ENCODE results near the gene NOL12.

NOL12 gene

GRCh38 chr22:37663521-37664140 lies 22.5 kb upstream of the NOL12 start:
- H3K9me3 Mint-ChIP-seq: no peaks in the 10 kb centered on the region
- no peak for TF ChIP-seq CTCF (IDR thresholded peaks at IDR 0.05)
- peaks cover 32% of the 10 kb centered on the region for H3K36me3 Mint-ChIP-seq (ENCODE audit: low read depth)
- H3K27me3 Mint-ChIP-seq (ENCODE audit: low read depth, poor library complexity): no peaks in the 10 kb centered on the region
- no peak overlapping the region for H3K4me3 Mint-ChIP-seq
- H3K4me1 Mint-ChIP-seq: peaks cover 57% of the 10 kb centered on the region
- no peak for DNase-seq
- H3K27ac Mint-ChIP-seq: peak overlapping the region; percentile 72

- TF ChIP-seq CTCF (IDR thresholded peaks at IDR 0.05): no peak
- H3K36me3 Mint-ChIP-seq (ENCODE audit: low read depth): peaks cover 32% of the 10 kb centered on the region
- DNase-seq: no peak
- H3K27ac Mint-ChIP-seq: no peak overlapping the region
- H3K9me3 Mint-ChIP-seq: no peaks in the 10 kb centered on the region
- peaks cover 53% of the 10 kb centered on the region for H3K4me1 Mint-ChIP-seq
- no peaks in the 10 kb centered on the region for H3K27me3 Mint-ChIP-seq (ENCODE audit: low read depth, poor library complexity)
- no peak overlapping the region for H3K4me3 Mint-ChIP-seq
Observed at GRCh38 chr22:37664249-37665101, 21.7 kb upstream of the NOL12 start.

GRCh38 chr22:37665487-37665886 lies 20.7 kb upstream of the NOL12 start:
- no peaks in the 10 kb centered on the region for H3K27me3 Mint-ChIP-seq (ENCODE audit: low read depth, poor library complexity)
- TF ChIP-seq CTCF (IDR thresholded peaks at IDR 0.05): no peak
- peaks cover 32% of the 10 kb centered on the region for H3K36me3 Mint-ChIP-seq (ENCODE audit: low read depth)

GRCh38 chr22:37669586-37669985 lies 16.6 kb upstream of the NOL12 start:
- no peak for DNase-seq
- no peak overlapping the region for H3K4me3 Mint-ChIP-seq
- peaks cover 18% of the 10 kb centered on the region for H3K4me1 Mint-ChIP-seq
- peaks cover 26% of the 10 kb centered on the region for H3K36me3 Mint-ChIP-seq (ENCODE audit: low read depth)
- no peaks in the 10 kb centered on the region for H3K27me3 Mint-ChIP-seq (ENCODE audit: low read depth, poor library complexity)
- H3K27ac Mint-ChIP-seq: no peak overlapping the region
- no peaks in the 10 kb centered on the region for H3K9me3 Mint-ChIP-seq
- TF ChIP-seq CTCF (IDR thresholded peaks at IDR 0.05): no peak

More at GRCh38 chr22:37665487-37665886, 20.7 kb upstream of the NOL12 start:
- DNase-seq: no peak
- Mint-ChIP-seq H3K9me3 (no peaks in the 10 kb centered on the region), H3K4me3 (no peak overlapping the region), H3K27ac (no peak overlapping the region), H3K4me1 (peaks cover 42% of the 10 kb centered on the region)

- no peak for TF ChIP-seq CTCF (IDR thresholded peaks at IDR 0.05)
- Mint-ChIP-seq H3K4me1 (peaks cover 27% of the 10 kb centered on the region), H3K4me3 (no peak overlapping the region), H3K9me3 (no peaks in the 10 kb centered on the region), H3K27ac (no peak overlapping the region), H3K36me3 (ENCODE audit: low read depth) (peaks cover 10% of the 10 kb centered on the region), H3K27me3 (ENCODE audit: low read depth, poor library complexity) (peaks cover 3% of the 10 kb centered on the region)
- DNase-seq: no peak
Observed at GRCh38 chr22:37672206-37672919, 13.8 kb upstream of the NOL12 start.

Data from nephron progenitor cell (in vitro differentiated cells).